HL-60 (cell line): Measurements from ENCODE around the gene SSH2.

Experiments used
- POLR2AphosphoS5 ChIP-seq: IDR thresholded peaks from 2 replicates; pipeline ENCODE4 v1.6.1; 2012; ENCODE audit warnings: low read depth
- TF ChIP-seq, protein P1 (sequence below): IDR thresholded peaks from one replicate; pipeline ENCODE4 v1.5.1; 2011; ENCODE audit warnings: low read length, control low read depth, inconsistent platforms; ENCODE audit not compliant: insufficient read depth

DNA sequence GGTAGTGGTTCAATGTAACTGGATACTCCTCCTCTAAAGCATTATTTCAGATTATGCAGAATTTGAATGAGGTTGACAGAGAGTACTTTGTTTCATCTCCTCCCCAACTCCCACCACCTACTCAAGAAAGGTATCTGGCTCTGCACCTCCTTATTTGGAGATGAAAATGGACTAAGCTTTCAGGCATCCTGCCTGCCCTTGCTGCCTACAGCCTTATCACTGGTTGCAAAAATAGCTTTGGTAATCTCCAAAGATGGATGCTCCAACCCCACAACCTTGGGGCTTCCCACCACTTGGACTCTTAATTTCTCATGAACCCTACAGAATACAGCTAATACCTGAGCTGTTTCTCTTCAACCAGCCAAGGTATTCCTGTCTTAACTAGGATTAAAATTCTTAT, 262.1 kb downstream of the SSH2 start:
- TF ChIP-seq, protein P1, sequence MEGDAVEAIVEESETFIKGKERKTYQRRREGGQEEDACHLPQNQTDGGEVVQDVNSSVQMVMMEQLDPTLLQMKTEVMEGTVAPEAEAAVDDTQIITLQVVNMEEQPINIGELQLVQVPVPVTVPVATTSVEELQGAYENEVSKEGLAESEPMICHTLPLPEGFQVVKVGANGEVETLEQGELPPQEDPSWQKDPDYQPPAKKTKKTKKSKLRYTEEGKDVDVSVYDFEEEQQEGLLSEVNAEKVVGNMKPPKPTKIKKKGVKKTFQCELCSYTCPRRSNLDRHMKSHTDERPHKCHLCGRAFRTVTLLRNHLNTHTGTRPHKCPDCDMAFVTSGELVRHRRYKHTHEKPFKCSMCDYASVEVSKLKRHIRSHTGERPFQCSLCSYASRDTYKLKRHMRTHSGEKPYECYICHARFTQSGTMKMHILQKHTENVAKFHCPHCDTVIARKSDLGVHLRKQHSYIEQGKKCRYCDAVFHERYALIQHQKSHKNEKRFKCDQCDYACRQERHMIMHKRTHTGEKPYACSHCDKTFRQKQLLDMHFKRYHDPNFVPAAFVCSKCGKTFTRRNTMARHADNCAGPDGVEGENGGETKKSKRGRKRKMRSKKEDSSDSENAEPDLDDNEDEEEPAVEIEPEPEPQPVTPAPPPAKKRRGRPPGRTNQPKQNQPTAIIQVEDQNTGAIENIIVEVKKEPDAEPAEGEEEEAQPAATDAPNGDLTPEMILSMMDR, result no peak
- no peak for TF ChIP-seq POLR2AphosphoS5
